HFFc6 (cell line): ENCODE data around the gene AVP. TPM values are rescaled to one million over a fixed set of nuclear protein-coding genes. Genes with fewer than 3 reads are reported as not detected.
"Not testable (repeated sequence)": the region's sequence is repeated elsewhere in the genome, so short reads cannot be mapped to it uniquely, and the experiment has no call there.

ENCODE experiments used
- DNase-seq: peaks from one replicate; pipeline ENCODE4 v3.0.0-alpha.2; 2018
- H3K27ac Mint-ChIP-seq: 2 replicates; pipeline ENCODE4 v1.8.0; 2020; ENCODE audit warnings: mild to moderate bottlenecking, mixed read lengths
- H3K27me3 Mint-ChIP-seq: 2 replicates; pipeline ENCODE4 v1.8.0; 2021; ENCODE audit warnings: mild to moderate bottlenecking, moderate library complexity, mixed read lengths; ENCODE audit not compliant: insufficient read depth
- H3K36me3 Mint-ChIP-seq: 2 replicates; pipeline ENCODE4 v1.8.0; 2021; ENCODE audit warnings: low read depth, mixed read lengths
- H3K4me1 Mint-ChIP-seq: 2 replicates; pipeline ENCODE4 v1.8.0; 2020; ENCODE audit warnings: low read depth, mixed read lengths
- H3K4me3 Mint-ChIP-seq: 2 replicates; pipeline ENCODE4 v1.8.0; 2020; ENCODE audit warnings: mild to moderate bottlenecking, moderate library complexity, mixed read lengths
- H3K9me3 Mint-ChIP-seq: 2 replicates; pipeline ENCODE4 v1.8.0; 2020; ENCODE audit warnings: mild to moderate bottlenecking, mixed read lengths
- CTCF ChIP-seq: fragments of 200-600 bp; sonication (generic); IDR thresholded peaks from 2 replicates; pipeline ENCODE4 v1.5.0; 2021; ENCODE audit warnings: antibody characterized with exemption, mild to moderate bottlenecking
- total RNA-seq, 6 experiments: library from RNA; stranded (reverse); fragmentation: NEBNext Ultra II Directional; extraction: Animal tissue kit (Norgen Biotek cat#: 25700); gene quantifications; 2 replicates in 1 of 6; 3 replicates in 5 of 6; pipeline ENCODE4 v1.2.3, GENCODE V29; 2021

Gene AVP
- total RNA-seq, 6 experiments from 2014 or later: not detected

GRCh38 chr20:3121955-3122610 lies 37.6 kb upstream of the AVP start:
- no peak for DNase-seq
- Mint-ChIP-seq H3K4me1 (peaks cover 10% of the 10 kb centered on the region), H3K27ac (no peak overlapping the region), H3K27me3 (peaks cover 5% of the 10 kb centered on the region; the same call in 1 of the 2 replicates), H3K9me3 (peaks cover 4% of the 10 kb centered on the region; the same call in 1 of the 2 replicates), H3K4me3 (no peak overlapping the region), H3K36me3 (peaks cover 4% of the 10 kb centered on the region)
- TF ChIP-seq CTCF: no peak

GRCh38 chr20:3121271-3121911 lies 36.9 kb upstream of the AVP start:
- peaks cover 4% of the 10 kb centered on the region; the same call in 1 of the 2 replicates for H3K9me3 Mint-ChIP-seq
- no peak for DNase-seq
- H3K36me3 Mint-ChIP-seq: peaks cover 4% of the 10 kb centered on the region
- no peak overlapping the region for H3K27ac Mint-ChIP-seq
- TF ChIP-seq CTCF: no peak
- H3K4me3 Mint-ChIP-seq: no peak overlapping the region
- peaks cover 10% of the 10 kb centered on the region for H3K4me1 Mint-ChIP-seq
- peaks cover 5% of the 10 kb centered on the region; the same call in 1 of the 2 replicates for H3K27me3 Mint-ChIP-seq

- Mint-ChIP-seq H3K9me3 (peaks cover 4% of the 10 kb centered on the region; the same call in 1 of the 2 replicates), H3K4me3 (no peak overlapping the region), H3K27ac (no peak overlapping the region), H3K27me3 (peaks cover 5% of the 10 kb centered on the region; the same call in 1 of the 2 replicates), H3K4me1 (peaks cover 10% of the 10 kb centered on the region), H3K36me3 (peaks cover 4% of the 10 kb centered on the region)
- DNase-seq: no peak
- TF ChIP-seq CTCF: no peak
Measured at GRCh38 chr20:3119044-3119443, 34.5 kb upstream of the AVP start.

- not testable (repeated sequence) for H3K4me1 Mint-ChIP-seq, H3K4me3 Mint-ChIP-seq, H3K9me3 Mint-ChIP-seq, H3K27me3 Mint-ChIP-seq, H3K36me3 Mint-ChIP-seq
- TF ChIP-seq CTCF: peak; percentile 78
- peak overlapping the region; percentile 61; the same call in 1 of the 2 replicates for H3K27ac Mint-ChIP-seq
- DNase-seq: peak; percentile 73
Measured at GRCh38 chr20:3117839-3118379, 33.4 kb upstream of the AVP start.

- no peak for TF ChIP-seq CTCF
- no peaks in the 10 kb centered on the region for H3K9me3 Mint-ChIP-seq
- no peak overlapping the region for H3K27ac Mint-ChIP-seq
- H3K27me3 Mint-ChIP-seq: peaks cover 3% of the 10 kb centered on the region; the same call in 1 of the 2 replicates
- DNase-seq: no peak
- H3K4me3 Mint-ChIP-seq: no peak overlapping the region
- no peaks in the 10 kb centered on the region for H3K4me1 Mint-ChIP-seq
- peaks cover 5% of the 10 kb centered on the region; the same call in 1 of the 2 replicates for H3K36me3 Mint-ChIP-seq
Measured at GRCh38 chr20:3116341-3116740, 31.8 kb upstream of the AVP start.
